PFSK-1 (cell line): ENCODE measurements around the gene NEURL4.

Experiments
- FOXP2 ChIP-seq: optimal IDR thresholded peaks from 2 replicates; pipeline ENCODE3; 2011; ENCODE audit warnings: borderline replicate concordance, control low read depth, inconsistent platforms; ENCODE audit not compliant: insufficient read depth; ENCODE audit errors: extremely low read length, extremely low read depth
- POLR2AphosphoS5 ChIP-seq: IDR thresholded peaks from 2 replicates; pipeline ENCODE4 v1.6.1; 2012; ENCODE audit warnings: low read depth, mild to moderate bottlenecking, control low read depth, low read length, moderate library complexity
- SIN3A ChIP-seq: IDR thresholded peaks from 2 replicates; pipeline ENCODE4 v1.6.1; 2012; ENCODE audit warnings: mild to moderate bottlenecking, low read length, moderate library complexity, borderline replicate concordance; ENCODE audit not compliant: insufficient read depth
- TAF1 ChIP-seq: IDR thresholded peaks from 2 replicates; pipeline ENCODE4 v1.6.1; 2012; ENCODE audit warnings: low read length, control low read depth, borderline replicate concordance; ENCODE audit not compliant: insufficient read depth
- TF ChIP-seq, protein P1 (sequence below), 2 experiments: IDR thresholded peaks; 2 replicates each; pipeline versions ENCODE4 v1.6.1 to v1.8.0; 2011 to 2012; ENCODE audit warnings: low read depth in 2 of 2, low read length in 2 of 2, control low read depth in 1 of 2, inconsistent platforms in 1 of 2, mild to moderate bottlenecking in 1 of 2, moderate library complexity in 1 of 2; ENCODE audit not compliant: insufficient read depth in 1 of 2

NEURL4 gene

DNA sequence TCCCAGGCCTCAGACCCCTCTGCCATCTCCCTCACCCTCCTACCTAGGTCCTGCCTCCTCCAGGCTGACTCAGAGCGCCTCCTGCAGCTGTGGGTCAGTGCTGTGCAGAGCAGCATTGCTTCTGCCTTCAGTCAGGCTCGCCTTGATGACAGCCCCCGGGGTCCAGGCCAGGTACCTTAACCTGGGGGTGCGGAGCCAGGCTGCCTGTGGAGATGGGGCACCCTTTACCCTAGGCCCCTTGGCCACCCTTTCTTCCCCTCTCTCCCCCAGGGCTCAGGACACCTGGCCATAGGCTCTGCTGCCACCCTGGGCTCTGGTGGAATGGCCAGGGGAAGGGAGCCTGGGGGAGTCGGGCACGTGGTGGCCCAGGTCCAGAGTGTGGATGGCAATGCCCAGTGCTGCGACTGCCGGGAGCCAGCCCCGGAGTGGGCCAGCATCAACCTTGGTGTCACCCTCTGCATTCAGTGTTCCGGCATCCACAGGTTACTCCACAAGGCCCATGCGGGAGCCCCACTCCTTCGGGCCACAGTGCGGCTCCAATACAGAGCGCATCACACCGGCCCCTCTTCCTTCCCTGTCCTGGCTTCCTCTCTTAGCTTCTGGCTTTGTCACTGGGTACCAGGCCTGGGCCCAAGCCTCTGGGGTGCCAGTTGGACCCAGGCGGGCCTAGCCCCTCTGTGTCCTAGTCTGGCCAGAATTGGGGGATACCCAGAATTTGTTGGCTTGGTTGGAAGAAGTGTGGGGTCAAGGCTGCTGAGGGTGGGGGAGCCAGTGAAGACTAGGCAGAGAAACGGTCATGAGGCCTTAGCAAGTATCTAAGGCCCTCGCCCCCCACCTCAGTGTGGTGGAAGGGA is 17.9 kb upstream of the NEURL4 start:
- TF ChIP-seq SIN3A (no peak), FOXP2 (no peak)
- TF ChIP-seq, protein P1, sequence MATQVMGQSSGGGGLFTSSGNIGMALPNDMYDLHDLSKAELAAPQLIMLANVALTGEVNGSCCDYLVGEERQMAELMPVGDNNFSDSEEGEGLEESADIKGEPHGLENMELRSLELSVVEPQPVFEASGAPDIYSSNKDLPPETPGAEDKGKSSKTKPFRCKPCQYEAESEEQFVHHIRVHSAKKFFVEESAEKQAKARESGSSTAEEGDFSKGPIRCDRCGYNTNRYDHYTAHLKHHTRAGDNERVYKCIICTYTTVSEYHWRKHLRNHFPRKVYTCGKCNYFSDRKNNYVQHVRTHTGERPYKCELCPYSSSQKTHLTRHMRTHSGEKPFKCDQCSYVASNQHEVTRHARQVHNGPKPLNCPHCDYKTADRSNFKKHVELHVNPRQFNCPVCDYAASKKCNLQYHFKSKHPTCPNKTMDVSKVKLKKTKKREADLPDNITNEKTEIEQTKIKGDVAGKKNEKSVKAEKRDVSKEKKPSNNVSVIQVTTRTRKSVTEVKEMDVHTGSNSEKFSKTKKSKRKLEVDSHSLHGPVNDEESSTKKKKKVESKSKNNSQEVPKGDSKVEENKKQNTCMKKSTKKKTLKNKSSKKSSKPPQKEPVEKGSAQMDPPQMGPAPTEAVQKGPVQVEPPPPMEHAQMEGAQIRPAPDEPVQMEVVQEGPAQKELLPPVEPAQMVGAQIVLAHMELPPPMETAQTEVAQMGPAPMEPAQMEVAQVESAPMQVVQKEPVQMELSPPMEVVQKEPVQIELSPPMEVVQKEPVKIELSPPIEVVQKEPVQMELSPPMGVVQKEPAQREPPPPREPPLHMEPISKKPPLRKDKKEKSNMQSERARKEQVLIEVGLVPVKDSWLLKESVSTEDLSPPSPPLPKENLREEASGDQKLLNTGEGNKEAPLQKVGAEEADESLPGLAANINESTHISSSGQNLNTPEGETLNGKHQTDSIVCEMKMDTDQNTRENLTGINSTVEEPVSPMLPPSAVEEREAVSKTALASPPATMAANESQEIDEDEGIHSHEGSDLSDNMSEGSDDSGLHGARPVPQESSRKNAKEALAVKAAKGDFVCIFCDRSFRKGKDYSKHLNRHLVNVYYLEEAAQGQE (IDR thresholded peaks at IDR 0.05; ENCODE audit: insufficient read depth in 1 of 2, low read depth in 2 of 2, low read length in 2 of 2) = no peak

DNA sequence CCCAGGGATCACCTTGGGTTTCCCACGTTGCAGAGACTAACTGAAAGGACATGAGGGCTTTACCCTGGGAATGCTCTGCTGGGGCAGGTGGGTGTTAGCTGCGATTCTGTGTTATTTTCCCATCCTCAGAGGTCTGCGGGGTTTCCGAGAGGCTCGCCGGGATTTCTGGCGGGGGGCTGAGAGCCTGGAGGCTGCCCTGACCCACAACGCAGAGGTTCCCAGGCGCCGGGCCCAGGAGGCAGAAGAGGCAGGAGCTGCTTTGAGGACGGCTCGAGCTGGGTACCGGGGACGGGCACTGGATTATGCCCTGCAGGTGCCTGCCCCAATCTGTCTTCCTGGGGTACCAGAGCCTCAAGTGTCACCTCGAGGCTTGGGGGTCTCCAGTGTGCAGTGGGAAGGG is 14.1 kb upstream of the NEURL4 start:
- TF ChIP-seq POLR2AphosphoS5 (no peak), TAF1 (no peak), SIN3A (no peak), FOXP2 (no peak)
- TF ChIP-seq, protein P1 (IDR thresholded peaks at IDR 0.05; ENCODE audit: insufficient read depth in 1 of 2, low read depth in 2 of 2, low read length in 2 of 2) = no peak

DNA sequence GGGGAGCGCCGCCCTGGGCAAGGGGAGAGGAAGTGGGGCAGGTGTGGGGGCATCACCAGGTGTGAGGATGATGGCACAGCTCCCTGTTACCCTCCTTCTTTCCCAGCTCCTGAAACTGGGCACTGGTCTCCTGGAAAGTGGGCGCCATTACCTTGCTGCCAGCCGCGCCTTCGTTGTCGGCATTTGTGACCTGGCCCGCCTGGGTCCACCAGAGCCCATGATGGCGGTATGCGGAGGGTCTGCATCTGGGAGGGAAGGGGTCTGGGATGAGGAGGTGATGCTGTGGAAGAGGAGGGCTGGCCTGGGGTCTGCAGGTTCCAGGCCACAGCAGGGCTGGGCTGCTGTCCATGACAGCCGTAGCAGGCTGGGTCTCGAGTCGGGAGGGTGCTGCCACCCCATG is 12.7 kb upstream of the NEURL4 start:
- no peak for TF ChIP-seq SIN3A
- no peak for TF ChIP-seq TAF1
- TF ChIP-seq FOXP2 = no peak
- TF ChIP-seq, protein P1 (IDR thresholded peaks at IDR 0.05; ENCODE audit: insufficient read depth in 1 of 2, low read depth in 2 of 2, low read length in 2 of 2) = no peak
- TF ChIP-seq POLR2AphosphoS5 = no peak

DNA sequence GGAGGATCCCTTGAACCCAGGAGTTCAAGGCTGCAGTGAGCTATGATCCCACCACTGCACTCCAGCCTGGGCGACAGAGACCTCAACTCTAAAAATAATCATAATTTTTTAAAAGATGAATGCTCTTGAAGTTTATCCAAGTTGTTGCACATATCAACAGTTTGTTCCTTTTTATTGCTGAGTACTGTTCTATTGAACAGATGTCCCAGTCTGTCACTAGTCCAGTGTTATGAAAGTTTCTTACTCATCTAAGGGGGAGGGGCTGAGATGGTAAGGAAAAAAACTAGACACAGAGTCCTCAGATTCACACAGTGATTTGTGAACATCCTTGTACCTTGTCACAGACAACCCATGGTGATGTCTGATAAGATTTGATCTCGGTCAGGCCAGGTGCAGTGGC is 11.0 kb upstream of the NEURL4 start:
- TF ChIP-seq TAF1 (no peak), SIN3A (no peak), FOXP2 (no peak), POLR2AphosphoS5 (no peak)
- TF ChIP-seq, protein P1 (IDR thresholded peaks at IDR 0.05; ENCODE audit: insufficient read depth in 1 of 2, low read depth in 2 of 2, low read length in 2 of 2) = no peak
